Lung (tissue), 12 donors: ENCODE results near the gene ATG4B. TPM values are rescaled to one million over a fixed set of nuclear protein-coding genes. Genes with fewer than 3 reads are reported as not detected.

Experiments used
- ATAC-seq: fragments of 200-7000 bp; cut with Tn5 transposase; one replicate; pipeline ENCODE4 v1.9.1; 2020; ENCODE audit warnings: moderate number of reproducible peaks; ENCODE audit not compliant: insufficient read depth, low FRiP score
- DNase-seq, 3 donors: peaks; one replicate each; pipeline ENCODE4 v3.0.0-alpha.2; 2013 to 2017
- H3K27ac ChIP-seq, 2 donors: one replicate each; pipeline ENCODE4 v1.5.1; 2013; ENCODE audit warnings: mild to moderate bottlenecking in 2 of 2, moderate library complexity in 2 of 2, control low read depth in 1 of 2, inconsistent platforms in 1 of 2, low read depth in 1 of 2, low read length in 1 of 2
- H3K27me3 ChIP-seq, 3 donors: one replicate each; pipeline ENCODE4 v1.5.1; 2013; ENCODE audit warnings: low read length in 2 of 3; ENCODE audit not compliant: control insufficient read depth in 3 of 3, insufficient read depth in 3 of 3
- H3K36me3 ChIP-seq, 4 donors: one replicate each; pipeline ENCODE4 v1.5.1; 2013; ENCODE audit warnings: low read length in 4 of 4, mild to moderate bottlenecking in 1 of 4, moderate library complexity in 1 of 4; ENCODE audit not compliant: control insufficient read depth in 4 of 4, insufficient read depth in 4 of 4
- H3K4me1 ChIP-seq, 5 donors: one replicate each; pipeline ENCODE4 v1.5.1; 2013; ENCODE audit warnings: low read length in 5 of 5, mild to moderate bottlenecking in 2 of 5, moderate library complexity in 1 of 5; ENCODE audit not compliant: control insufficient read depth in 5 of 5, insufficient read depth in 5 of 5
- H3K4me3 ChIP-seq: one replicate; pipeline ENCODE4 v1.5.1; 2013; ENCODE audit warnings: mild to moderate bottlenecking, control low read depth, moderate library complexity
- H3K9ac ChIP-seq, 2 donors: one replicate each; pipeline ENCODE4 v1.5.1; 2013; ENCODE audit warnings: low read length in 2 of 2, control low read depth in 1 of 2; ENCODE audit not compliant: insufficient read depth in 1 of 2
- H3K9me3 ChIP-seq, 4 donors: one replicate each; pipeline ENCODE4 v1.5.1; 2013; ENCODE audit warnings: low read length in 3 of 4, mild to moderate bottlenecking in 1 of 4, moderate library complexity in 1 of 4; ENCODE audit not compliant: control insufficient read depth in 4 of 4, insufficient read depth in 3 of 4
- CTCF ChIP-seq: IDR thresholded peaks from 2 replicates; pipeline ENCODE4 v1.5.1; 2012; ENCODE audit warnings: mild to moderate bottlenecking; ENCODE audit errors: control extremely low read depth, extremely low read depth
- WGBS, 2 donors: extraction: QIAGEN DNeasy Blood & Tissue Kit; methylation state at CpG; one replicate each; pipeline ENCODE4 v1.1.7; 2013; 5-methylcytosine and 5-hydroxymethylcytosine counted together
- polyA plus RNA-seq, 2 donors: library from polyadenylated mRNA; stranded (reverse); fragments of 200-250 nt; gene quantifications; one replicate each; pipeline ENCODE4 v1.2.1, GENCODE V29; 2013
- total RNA-seq, 2 donors: library from RNA; depleted of rRNA in 1 of 2; stranded (reverse); fragments of >200 nt in 1 of 2; gene quantifications; one replicate each; pipeline ENCODE4 v1.2.1, GENCODE V29; 2014 to 2021
- donor health status: control.
- donor health status: control.
- donor health status: Bipolar disorder and iron deficiency.
- donor health status: healthy.
- donor health status: DM: yes; HTN: yes; CAD: no.

The ATG4B gene
- total and polyA plus RNA-seq, 4 donors = 45.1 to 74.9 (median 62.0) TPM

DNA sequence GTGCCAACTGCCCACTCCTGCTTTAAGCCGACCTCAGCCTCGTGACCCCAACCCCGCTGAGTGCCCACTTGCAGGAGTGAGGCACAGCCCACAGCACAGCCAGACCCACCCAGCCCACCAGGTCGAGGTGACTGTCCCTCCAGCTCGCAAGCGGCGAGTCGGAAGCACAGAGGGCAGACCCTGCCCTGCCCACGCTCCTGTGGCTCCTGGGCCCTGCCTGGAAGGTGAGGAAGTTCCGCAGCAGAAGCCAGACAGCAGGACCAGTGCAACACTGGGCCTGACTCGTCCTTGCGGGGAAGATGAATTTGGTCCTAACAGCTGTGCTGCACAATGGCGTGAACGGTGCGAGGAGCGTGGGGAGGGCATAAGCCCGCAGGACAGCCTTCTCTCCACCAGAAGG, 39.2 kb downstream of the ATG4B start:
- no peaks in the 10 kb centered on the region for H3K4me1 ChIP-seq
- H3K9me3 ChIP-seq = no peaks in the 10 kb centered on the region
- H3K9ac ChIP-seq = no peak overlapping the region
- no peak for TF ChIP-seq CTCF
- no peak overlapping the region for H3K27ac ChIP-seq
- 91 to 95% methylated on average over 17 of the region's 17 CpGs for WGBS, 2 donors
- DNase-seq (no peak), ATAC-seq (no peak)
- H3K36me3 ChIP-seq = peaks cover 0 to 50% (median 20%) of the 10 kb centered on the region in 4 donors
- H3K27me3 ChIP-seq = no peaks in the 10 kb centered on the region
- H3K4me3 ChIP-seq = no peak overlapping the region

DNA sequence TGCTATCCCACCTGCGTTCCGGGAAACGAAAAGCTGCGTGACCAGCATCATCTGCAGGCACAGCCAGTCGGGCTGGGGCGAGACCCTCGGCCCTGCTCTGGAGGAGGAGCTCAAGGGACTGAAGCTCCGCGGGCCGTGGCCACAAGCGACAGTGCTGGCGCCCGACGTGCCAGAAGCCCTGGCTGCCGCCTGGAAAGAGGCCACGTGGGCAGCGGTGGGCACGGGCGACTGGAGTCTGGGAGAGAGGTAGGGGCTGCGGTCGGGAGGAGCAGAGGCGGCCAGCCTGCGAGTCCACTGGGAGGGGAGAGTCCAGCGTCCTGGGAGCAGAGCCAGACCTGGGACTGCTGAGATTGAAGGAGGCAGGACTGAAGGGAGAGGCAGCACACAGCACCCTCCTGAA, 39.9 kb downstream of the ATG4B start:
- 90 to 97% methylated on average over 24 of the region's 24 CpGs for WGBS, 2 donors
- ATAC-seq (no peak), DNase-seq (no peak)
- no peaks in the 10 kb centered on the region for H3K4me1 ChIP-seq
- no peak overlapping the region for H3K9ac ChIP-seq
- no peak for TF ChIP-seq CTCF
- no peak overlapping the region for H3K4me3 ChIP-seq
- peaks cover 0 to 43% (median 20%) of the 10 kb centered on the region in 4 donors for H3K36me3 ChIP-seq
- H3K27me3 ChIP-seq = no peaks in the 10 kb centered on the region
- H3K27ac ChIP-seq = no peak overlapping the region
- no peaks in the 10 kb centered on the region for H3K9me3 ChIP-seq

DNA sequence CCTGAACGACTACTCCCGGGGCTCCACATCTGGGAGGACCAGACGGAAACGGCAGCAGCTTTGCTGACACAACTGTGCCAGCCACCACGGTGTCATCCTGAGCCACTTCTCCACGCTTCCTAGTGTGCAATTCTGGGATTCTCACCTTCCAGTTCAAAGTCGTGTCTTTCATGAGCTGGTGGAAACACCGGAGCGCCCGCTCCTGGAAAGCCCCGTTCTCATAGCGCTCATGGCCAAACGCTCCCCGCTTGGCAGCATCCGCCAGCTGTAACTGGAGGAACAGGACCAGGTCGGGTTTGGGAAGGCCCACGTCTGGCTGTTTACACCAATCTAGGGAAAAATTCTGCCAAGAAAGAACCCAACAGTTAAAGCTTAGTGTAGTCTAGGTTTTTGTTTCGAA, 40.8 kb downstream of the ATG4B start:
- Histone ChIP-seq H3K4me3 (no peak overlapping the region), H3K27me3 (no peaks in the 10 kb centered on the region), H3K27ac (no peak overlapping the region), H3K4me1 (no peaks in the 10 kb centered on the region), H3K36me3 (peaks cover 0 to 35% (median 23%) of the 10 kb centered on the region in 4 donors), H3K9ac (no peak overlapping the region), H3K9me3 (no peaks in the 10 kb centered on the region)
- no peak for ATAC-seq
- 94% methylated on average over 18 of the region's 18 CpGs for WGBS, 2 donors
- TF ChIP-seq CTCF = no peak
- no peak for DNase-seq
